Measurements from ENCODE around the gene TSTD1.
A peak's percentile ranks its signal among the peaks of the same experiment; 100 is the strongest.

Gene TSTD1

DNA sequence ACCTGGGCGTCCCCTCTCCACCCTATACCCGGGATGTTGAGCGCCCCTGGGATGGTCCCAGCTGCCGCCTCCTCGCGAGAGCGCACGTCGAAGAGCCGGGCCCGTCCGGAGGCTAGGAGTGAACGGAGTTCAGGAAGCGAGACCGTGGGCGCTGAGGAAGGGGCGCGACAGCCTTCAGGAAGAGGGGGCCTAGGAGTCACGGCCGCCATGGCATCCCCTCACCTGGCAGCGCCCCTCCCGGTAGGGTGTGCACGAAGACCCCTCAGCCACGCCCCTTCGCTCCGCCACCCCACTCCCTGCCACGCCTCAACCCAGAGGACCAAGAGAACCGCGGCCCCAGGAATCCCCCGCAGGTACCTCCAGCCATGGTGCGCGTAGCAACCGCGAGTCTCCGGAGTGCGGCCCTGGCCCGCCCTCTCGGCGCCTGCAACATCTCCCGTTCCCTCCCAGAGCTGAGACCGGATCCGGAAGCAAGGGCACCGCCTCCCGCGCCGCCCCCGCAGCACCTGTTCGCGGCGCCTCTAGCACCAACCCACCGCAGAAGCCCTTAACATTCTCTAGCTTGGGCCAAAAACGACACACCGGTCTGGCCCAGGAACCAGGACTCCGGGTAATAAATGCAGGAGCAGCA lies at the start of gene TSTD1:
Gene TSTD1, minus strand, starts transcription at position 442 of the 631 bp plus-strand sequence. Its CDS starts 75 bp downstream, at position 367.
- TF ChIP-seq, protein P1, sequence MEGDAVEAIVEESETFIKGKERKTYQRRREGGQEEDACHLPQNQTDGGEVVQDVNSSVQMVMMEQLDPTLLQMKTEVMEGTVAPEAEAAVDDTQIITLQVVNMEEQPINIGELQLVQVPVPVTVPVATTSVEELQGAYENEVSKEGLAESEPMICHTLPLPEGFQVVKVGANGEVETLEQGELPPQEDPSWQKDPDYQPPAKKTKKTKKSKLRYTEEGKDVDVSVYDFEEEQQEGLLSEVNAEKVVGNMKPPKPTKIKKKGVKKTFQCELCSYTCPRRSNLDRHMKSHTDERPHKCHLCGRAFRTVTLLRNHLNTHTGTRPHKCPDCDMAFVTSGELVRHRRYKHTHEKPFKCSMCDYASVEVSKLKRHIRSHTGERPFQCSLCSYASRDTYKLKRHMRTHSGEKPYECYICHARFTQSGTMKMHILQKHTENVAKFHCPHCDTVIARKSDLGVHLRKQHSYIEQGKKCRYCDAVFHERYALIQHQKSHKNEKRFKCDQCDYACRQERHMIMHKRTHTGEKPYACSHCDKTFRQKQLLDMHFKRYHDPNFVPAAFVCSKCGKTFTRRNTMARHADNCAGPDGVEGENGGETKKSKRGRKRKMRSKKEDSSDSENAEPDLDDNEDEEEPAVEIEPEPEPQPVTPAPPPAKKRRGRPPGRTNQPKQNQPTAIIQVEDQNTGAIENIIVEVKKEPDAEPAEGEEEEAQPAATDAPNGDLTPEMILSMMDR (IDR thresholded peaks at IDR 0.05; ENCODE audit: borderline replicate concordance, extremely low read depth, low read length, poor library complexity, severe bottlenecking), result peak; percentile 26
- no peak for TF ChIP-seq EZH2 (IDR thresholded peaks at IDR 0.05; ENCODE audit: borderline replicate concordance, low read depth, low read length, severe bottlenecking)
- peak within 1 kb of the TSS; percentile 90 for H3K4me2 ChIP-seq (ENCODE audit: insufficient read depth, low read length)
- H4K20me1 ChIP-seq (ENCODE audit: insufficient read depth, low read length), result no peaks in the 10 kb centered on the region
- H3K9ac ChIP-seq (ENCODE audit: low read depth, low read length), result peak within 1 kb of the TSS; percentile 78
- H3K4me1 ChIP-seq (ENCODE audit: insufficient read depth, low read length), result peaks cover 59% of the 10 kb centered on the region
- no peaks in the 10 kb centered on the region for H3K27me3 ChIP-seq (ENCODE audit: insufficient read depth, low read length, poor library complexity)
- peak; percentile 89 for DNase-seq
- peaks cover 43% of the 10 kb centered on the region for H3K36me3 ChIP-seq (ENCODE audit: insufficient read depth, low read length)
- peak; percentile 94 for ATAC-seq (ENCODE audit: insufficient read depth, low read depth)
- H3K27ac ChIP-seq (ENCODE audit: low read length), result peak within 1 kb of the TSS; percentile 78
- H3K79me2 ChIP-seq (ENCODE audit: insufficient read depth, low read length), result peaks cover 37% of the 10 kb centered on the region
- H3K9me3 ChIP-seq (ENCODE audit: insufficient read depth, low read length, severe bottlenecking), result no peaks in the 10 kb centered on the region
- H2AFZ ChIP-seq (ENCODE audit: low read depth, low read length), result peak within 1 kb of the TSS; percentile 90
- H3K4me3 ChIP-seq (ENCODE audit: low read depth in 1 of 2, low read length in 2 of 2), result peak within 1 kb of the TSS; percentile 61 to 91

- Histone ChIP-seq H3K36me3 (ENCODE audit: insufficient read depth, low read length) (no peaks in the 10 kb centered on the region), H3K27me3 (ENCODE audit: insufficient read depth, low read length, poor library complexity) (no peaks in the 10 kb centered on the region), H3K4me2 (ENCODE audit: insufficient read depth, low read length) (no peak overlapping the region), H3K9ac (ENCODE audit: low read depth, low read length) (no peak overlapping the region), H2AFZ (ENCODE audit: low read depth, low read length) (no peak overlapping the region), H3K4me3 (ENCODE audit: low read depth in 1 of 2, low read length in 2 of 2) (no peak overlapping the region), H3K79me2 (ENCODE audit: insufficient read depth, low read length) (no peaks in the 10 kb centered on the region), H4K20me1 (ENCODE audit: insufficient read depth, low read length) (no peaks in the 10 kb centered on the region), H3K27ac (ENCODE audit: low read length) (no peak overlapping the region), H3K4me1 (ENCODE audit: insufficient read depth, low read length) (no peaks in the 10 kb centered on the region), H3K9me3 (ENCODE audit: insufficient read depth, low read length, severe bottlenecking) (no peaks in the 10 kb centered on the region)
- TF ChIP-seq, protein P1 (IDR thresholded peaks at IDR 0.05; ENCODE audit: borderline replicate concordance, extremely low read depth, low read length, poor library complexity, severe bottlenecking), result no peak
- no peak for TF ChIP-seq EZH2 (IDR thresholded peaks at IDR 0.05; ENCODE audit: borderline replicate concordance, low read depth, low read length, severe bottlenecking)
- DNase-seq (no peak), ATAC-seq (ENCODE audit: insufficient read depth, low read depth) (no peak)
Measured at GRCh38 chr1:161086457-161086856, 47.7 kb upstream of the TSTD1 start.

DNA sequence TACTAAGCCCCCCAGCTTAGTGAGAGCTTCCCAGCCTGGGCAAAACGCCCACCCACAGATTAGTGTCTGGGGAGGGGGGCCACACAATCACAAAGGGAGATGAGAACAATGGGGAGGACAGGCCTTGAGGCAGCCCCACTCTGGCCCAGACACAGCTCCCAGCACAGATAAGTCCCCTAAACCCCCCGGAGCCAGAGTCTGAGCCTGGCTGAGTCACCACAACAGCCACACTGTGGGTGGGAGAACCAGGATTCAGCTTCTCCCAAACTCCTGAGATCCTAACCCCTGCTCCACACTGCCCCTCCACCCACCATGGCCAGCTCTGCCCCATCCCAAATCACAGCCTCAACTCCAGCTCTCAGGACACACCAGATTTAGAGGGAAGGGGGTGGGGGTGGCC lies 46.4 kb upstream of the TSTD1 start:
- DNase-seq (no peak), ATAC-seq (ENCODE audit: insufficient read depth, low read depth) (no peak)
- H2AFZ ChIP-seq (ENCODE audit: low read depth, low read length), result no peak overlapping the region
- H3K27ac ChIP-seq (ENCODE audit: low read length), result no peak overlapping the region
- no peak overlapping the region for H3K4me2 ChIP-seq (ENCODE audit: insufficient read depth, low read length)
- no peak overlapping the region for H3K4me3 ChIP-seq (ENCODE audit: low read depth in 1 of 2, low read length in 2 of 2)
- H3K4me1 ChIP-seq (ENCODE audit: insufficient read depth, low read length), result no peaks in the 10 kb centered on the region
- H3K79me2 ChIP-seq (ENCODE audit: insufficient read depth, low read length), result no peaks in the 10 kb centered on the region
- no peaks in the 10 kb centered on the region for H4K20me1 ChIP-seq (ENCODE audit: insufficient read depth, low read length)
- no peak for TF ChIP-seq EZH2 (IDR thresholded peaks at IDR 0.05; ENCODE audit: borderline replicate concordance, low read depth, low read length, severe bottlenecking)
- TF ChIP-seq, protein P1 (IDR thresholded peaks at IDR 0.05; ENCODE audit: borderline replicate concordance, extremely low read depth, low read length, poor library complexity, severe bottlenecking), result no peak
- no peak overlapping the region for H3K9ac ChIP-seq (ENCODE audit: low read depth, low read length)
- H3K27me3 ChIP-seq (ENCODE audit: insufficient read depth, low read length, poor library complexity), result no peaks in the 10 kb centered on the region
- H3K36me3 ChIP-seq (ENCODE audit: insufficient read depth, low read length), result no peaks in the 10 kb centered on the region
- no peaks in the 10 kb centered on the region for H3K9me3 ChIP-seq (ENCODE audit: insufficient read depth, low read length, severe bottlenecking)

Measured in DND-41 (cell line).